ENCODE measurements around the gene TMEM115. TPM values are rescaled to one million over a fixed set of nuclear protein-coding genes. Genes with fewer than 3 reads are reported as not detected.

Gene TMEM115
- total and polyA plus RNA-seq, 9 of the 15 experiments (the other 6 are each of a cell fraction or from before 2014, with no cell fraction given) = 1.6 to 26.9 (median 14.1) TPM

DNA sequence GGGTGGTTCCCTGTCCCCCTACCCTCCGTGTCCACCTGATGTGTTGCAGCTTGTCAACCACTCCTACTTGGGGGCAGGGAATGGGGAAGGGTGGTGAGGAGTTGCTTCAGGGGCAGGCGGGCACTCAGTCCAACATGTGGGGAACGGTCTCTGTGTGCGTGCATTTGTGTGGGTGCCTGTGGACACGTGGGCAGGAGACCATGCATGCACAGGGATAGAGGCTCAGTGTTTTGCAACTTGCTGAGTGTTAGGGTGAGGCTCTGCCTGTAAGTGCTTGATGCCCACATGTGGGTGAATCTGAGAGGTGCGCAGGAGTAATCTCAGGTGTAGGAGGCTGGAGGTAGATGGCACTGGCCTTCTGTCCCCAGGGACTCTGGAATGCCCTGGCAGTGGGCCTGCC is 24.4 kb upstream of the TMEM115 start (continued):
- no peak for TF ChIP-seq TCF3 (CRISPR knock-in tag; IDR thresholded peaks at IDR 0.05)
- no peak for TF ChIP-seq ZFP36 (IDR thresholded peaks at IDR 0.05; ENCODE audit: low read depth, low read length, partially characterized antibody)
- no peak for TF ChIP-seq ZNF140 (CRISPR knock-in tag; IDR thresholded peaks at IDR 0.05)
- TF ChIP-seq, protein P1, sequence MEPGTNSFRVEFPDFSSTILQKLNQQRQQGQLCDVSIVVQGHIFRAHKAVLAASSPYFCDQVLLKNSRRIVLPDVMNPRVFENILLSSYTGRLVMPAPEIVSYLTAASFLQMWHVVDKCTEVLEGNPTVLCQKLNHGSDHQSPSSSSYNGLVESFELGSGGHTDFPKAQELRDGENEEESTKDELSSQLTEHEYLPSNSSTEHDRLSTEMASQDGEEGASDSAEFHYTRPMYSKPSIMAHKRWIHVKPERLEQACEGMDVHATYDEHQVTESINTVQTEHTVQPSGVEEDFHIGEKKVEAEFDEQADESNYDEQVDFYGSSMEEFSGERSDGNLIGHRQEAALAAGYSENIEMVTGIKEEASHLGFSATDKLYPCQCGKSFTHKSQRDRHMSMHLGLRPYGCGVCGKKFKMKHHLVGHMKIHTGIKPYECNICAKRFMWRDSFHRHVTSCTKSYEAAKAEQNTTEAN (CRISPR knock-in tag; IDR thresholded peaks at IDR 0.05) = no peak

GRCh38 chr3:50382722-50383121 is 23.4 kb upstream of the TMEM115 start:
- intact Hi-C loops (cut with micrococcal nuclease) = no loop called here
- TF ChIP-seq ZBED1 (IDR thresholded peaks at IDR 0.05) (no peak), FOXA3 (CRISPR knock-in tag; conservative IDR thresholded peaks at IDR 0.05 in 1 of 2, IDR thresholded peaks at IDR 0.05 in 1 of 2) (no peak), ARID4B (CRISPR knock-in tag; IDR thresholded peaks at IDR 0.05) (no peak), ZNF311 (CRISPR knock-in tag; IDR thresholded peaks at IDR 0.05) (no peak), RBFOX2 (IDR thresholded peaks at IDR 0.05; ENCODE audit: low read depth, low read length) (no peak), NFIC (IDR thresholded peaks at IDR 0.05) (no peak), KAT7 (CRISPR knock-in tag; IDR thresholded peaks at IDR 0.05; ENCODE audit: borderline replicate concordance) (no peak), ZNF395 (CRISPR knock-in tag; IDR thresholded peaks at IDR 0.05) (no peak)
- TF ChIP-seq, protein P2, sequence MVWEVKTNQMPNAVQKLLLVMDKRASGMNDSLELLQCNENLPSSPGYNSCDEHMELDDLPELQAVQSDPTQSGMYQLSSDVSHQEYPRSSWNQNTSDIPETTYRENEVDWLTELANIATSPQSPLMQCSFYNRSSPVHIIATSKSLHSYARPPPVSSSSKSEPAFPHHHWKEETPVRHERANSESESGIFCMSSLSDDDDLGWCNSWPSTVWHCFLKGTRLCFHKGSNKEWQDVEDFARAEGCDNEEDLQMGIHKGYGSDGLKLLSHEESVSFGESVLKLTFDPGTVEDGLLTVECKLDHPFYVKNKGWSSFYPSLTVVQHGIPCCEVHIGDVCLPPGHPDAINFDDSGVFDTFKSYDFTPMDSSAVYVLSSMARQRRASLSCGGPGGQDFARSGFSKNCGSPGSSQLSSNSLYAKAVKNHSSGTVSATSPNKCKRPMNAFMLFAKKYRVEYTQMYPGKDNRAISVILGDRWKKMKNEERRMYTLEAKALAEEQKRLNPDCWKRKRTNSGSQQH (CRISPR knock-in tag; IDR thresholded peaks at IDR 0.05) = no peak
- H3K36me3 ChIP-seq (ENCODE audit: control insufficient read depth, insufficient read depth, low read length) = no peaks in the 10 kb centered on the region
- H3K4me1 ChIP-seq (replicated peaks in 1 of 2; ENCODE audit: control insufficient read depth in 2 of 2, insufficient read depth in 2 of 2, low read length in 2 of 2) = peaks cover 0 to 26% of the 10 kb centered on the region in 2 experiments; a peak in 3 of 5 replicates
- H3K9ac ChIP-seq (ENCODE audit: insufficient read depth in 1 of 2, low read depth in 2 of 2, low read length in 2 of 2) = no peak overlapping the region
- H4K20me1 ChIP-seq (replicated peaks; ENCODE audit: control insufficient read depth, insufficient read depth, low read length) = no peaks in the 10 kb centered on the region
- no peak overlapping the region for H3K4me2 ChIP-seq (ENCODE audit: insufficient read depth, low read length)
- BruUV-seq (replicated peaks) = no TSS peak
- ChIA-PET POLR2A (interaction anchor here (0.6 to 1.2 kb wide), 2 partner anchors 10 to 13 kb away, joined by 3 read pairs; no protein-coding TSS in a partner anchor), CTCF (ENCODE audit: low intra/inter-chr PET ratio) (no interaction called here)
- DNase-seq (ENCODE audit: extremely low read depth in 1 of 4, low spot score in 3 of 4) (no peak), FAIRE-seq (no peak), ATAC-seq (no peak)
- no peak overlapping the region for H3K27ac ChIP-seq (ENCODE audit: extremely low read depth, low read depth, low read length)
- H3K27me3 ChIP-seq (ENCODE audit: control insufficient read depth in 2 of 2, insufficient read depth in 2 of 2, low read length in 2 of 2) = peaks cover 0 to 51% of the 10 kb centered on the region in 2 experiments; a peak in 4 of 5 replicates
- no peaks in the 10 kb centered on the region for H3K9me1 ChIP-seq (ENCODE audit: control insufficient read depth, insufficient read depth, low read length)
- WGBS (ENCODE audit: insufficient coverage, low coverage, missing lambda C conversion rate) = 38% methylated on average over 11 of the region's 12 CpGs
- H3K79me2 ChIP-seq (ENCODE audit: control insufficient read depth, insufficient read depth, low read length) = no peaks in the 10 kb centered on the region
- in situ Hi-C loops (cut with MboI) = no loop called here
- H3K9me3 ChIP-seq (replicated peaks; ENCODE audit: control insufficient read depth, insufficient read depth, low read depth, low read length) = no peaks in the 10 kb centered on the region
- no peak overlapping the region for H3K4me3 ChIP-seq
- no peak overlapping the region for H2AFZ ChIP-seq (ENCODE audit: low read depth, low read length)
